GM08714 (cell line): ENCODE data around the gene APOL5.

ENCODE experiments used
- H3K4me3 ChIP-seq: fragments of 200-500 bp; sonication (Bioruptor generic); 2 replicates; pipeline ENCODE4 v1.5.1; 2014; ENCODE audit warnings: mild to moderate bottlenecking, low read length, inconsistent platforms
- ZNF274 ChIP-seq: IDR thresholded peaks from 2 replicates; pipeline ENCODE4 v1.6.1; 2012; ENCODE audit warnings: mild to moderate bottlenecking, low read depth, low read length

APOL5 gene

GRCh38 chr22:35775339-35775738 is 57.7 kb downstream of the APOL5 start:
- no peak for TF ChIP-seq ZNF274

DNA sequence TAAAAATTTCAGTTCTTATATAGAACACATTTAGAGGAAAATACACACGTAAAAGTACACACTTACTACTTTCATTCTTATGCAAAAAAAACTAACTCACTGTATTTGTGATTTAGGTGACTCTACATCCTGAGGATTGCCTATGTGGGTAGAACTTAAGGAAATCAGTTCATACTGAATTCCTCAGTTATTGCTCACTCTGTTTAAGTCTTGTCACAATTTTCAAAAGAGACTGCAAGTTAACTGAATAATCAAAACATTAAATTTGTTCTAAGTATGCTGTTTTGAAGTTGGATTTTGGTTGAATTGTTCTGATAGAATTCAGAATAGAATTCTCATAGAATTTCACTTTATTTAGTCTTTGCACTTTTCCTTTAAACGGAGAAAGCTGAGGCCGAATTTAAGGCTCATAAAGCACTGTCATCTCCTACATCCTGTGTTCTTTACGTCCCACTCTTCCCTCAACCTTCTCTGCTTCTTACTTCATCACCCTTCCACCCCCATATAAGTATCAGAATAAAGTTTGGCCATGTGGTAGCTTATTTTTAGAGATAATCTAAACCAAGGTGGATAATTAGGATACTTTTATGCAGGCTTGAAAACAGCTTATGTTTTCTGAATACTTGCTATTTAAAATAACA is 59.8 kb downstream of the APOL5 start:
- no peak overlapping the region for H3K4me3 ChIP-seq
- TF ChIP-seq ZNF274: no peak

More at GRCh38 chr22:35775339-35775738, 57.7 kb downstream of the APOL5 start:
- no peak overlapping the region for H3K4me3 ChIP-seq
